ENCODE data around the gene CPNE6.
A peak's percentile ranks its signal among the peaks of the same experiment; 100 is the strongest.

Gene CPNE6

DNA sequence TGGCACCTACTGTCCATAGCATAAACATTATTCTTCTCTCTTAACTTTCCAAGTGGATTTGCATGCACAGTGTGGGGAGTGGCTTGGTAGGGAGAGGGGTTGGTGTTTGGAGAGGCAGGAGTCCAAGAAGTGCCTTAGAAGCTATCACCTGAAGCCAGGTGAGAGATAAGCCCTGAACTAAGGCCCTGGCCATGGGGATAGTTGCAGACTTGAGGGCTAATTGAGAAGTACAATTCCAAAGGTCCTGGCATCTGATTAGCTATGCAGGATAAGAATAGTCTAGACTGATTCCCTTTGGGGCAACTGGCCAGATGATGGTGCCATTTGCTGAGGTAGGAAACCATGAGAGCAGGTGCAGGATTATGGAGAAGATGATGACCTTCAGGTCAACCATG, 20.7 kb downstream of the CPNE6 start:
- TF ChIP-seq, protein P1, sequence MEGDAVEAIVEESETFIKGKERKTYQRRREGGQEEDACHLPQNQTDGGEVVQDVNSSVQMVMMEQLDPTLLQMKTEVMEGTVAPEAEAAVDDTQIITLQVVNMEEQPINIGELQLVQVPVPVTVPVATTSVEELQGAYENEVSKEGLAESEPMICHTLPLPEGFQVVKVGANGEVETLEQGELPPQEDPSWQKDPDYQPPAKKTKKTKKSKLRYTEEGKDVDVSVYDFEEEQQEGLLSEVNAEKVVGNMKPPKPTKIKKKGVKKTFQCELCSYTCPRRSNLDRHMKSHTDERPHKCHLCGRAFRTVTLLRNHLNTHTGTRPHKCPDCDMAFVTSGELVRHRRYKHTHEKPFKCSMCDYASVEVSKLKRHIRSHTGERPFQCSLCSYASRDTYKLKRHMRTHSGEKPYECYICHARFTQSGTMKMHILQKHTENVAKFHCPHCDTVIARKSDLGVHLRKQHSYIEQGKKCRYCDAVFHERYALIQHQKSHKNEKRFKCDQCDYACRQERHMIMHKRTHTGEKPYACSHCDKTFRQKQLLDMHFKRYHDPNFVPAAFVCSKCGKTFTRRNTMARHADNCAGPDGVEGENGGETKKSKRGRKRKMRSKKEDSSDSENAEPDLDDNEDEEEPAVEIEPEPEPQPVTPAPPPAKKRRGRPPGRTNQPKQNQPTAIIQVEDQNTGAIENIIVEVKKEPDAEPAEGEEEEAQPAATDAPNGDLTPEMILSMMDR (IDR thresholded peaks at IDR 0.05; ENCODE audit: insufficient read depth, low read depth, low read length, missing control alignments) = no peak
- H3K4me3 ChIP-seq (ENCODE audit: low read length) = no peak overlapping the region
- no peak for DNase-seq (ENCODE audit: low read depth)

DNA sequence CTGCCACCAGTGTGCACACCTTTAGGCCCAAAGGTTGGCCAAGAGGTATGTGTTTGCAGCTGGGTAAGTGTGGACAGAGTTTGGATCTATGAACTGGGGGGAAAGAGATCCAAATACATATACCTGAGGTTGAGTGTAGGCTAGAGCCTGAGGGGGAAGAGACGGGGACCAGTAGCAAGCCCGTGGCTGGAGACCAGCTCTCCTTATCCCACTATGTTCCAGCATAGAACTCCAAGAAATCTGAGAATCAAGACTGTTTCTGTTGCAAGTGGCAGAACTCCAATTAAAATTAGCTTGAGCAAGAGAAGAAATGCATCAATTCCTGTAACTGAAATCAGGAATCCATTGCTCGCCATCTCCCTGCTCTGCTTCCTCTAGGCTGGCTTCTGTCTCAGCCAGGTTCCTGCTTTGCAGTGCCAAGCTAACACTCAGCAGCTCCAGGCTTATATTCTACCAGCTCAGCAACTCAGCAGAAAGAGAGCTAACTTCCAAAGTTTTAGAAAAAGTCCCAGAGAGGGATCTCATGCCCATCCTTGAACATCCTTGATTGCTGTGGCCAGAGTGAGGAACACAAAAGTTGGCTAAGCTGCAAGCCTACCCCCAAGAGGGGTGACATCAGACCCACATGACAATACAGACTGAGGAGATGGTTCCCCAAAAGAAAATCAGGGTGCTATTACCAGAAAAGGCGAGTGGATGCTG, 21.3 kb downstream of the CPNE6 start:
- no peak overlapping the region for H3K4me3 ChIP-seq (ENCODE audit: low read length)
- TF ChIP-seq, protein P1 (IDR thresholded peaks at IDR 0.05; ENCODE audit: insufficient read depth, low read depth, low read length, missing control alignments) = no peak
- no peak for DNase-seq (ENCODE audit: low read depth)

DNA sequence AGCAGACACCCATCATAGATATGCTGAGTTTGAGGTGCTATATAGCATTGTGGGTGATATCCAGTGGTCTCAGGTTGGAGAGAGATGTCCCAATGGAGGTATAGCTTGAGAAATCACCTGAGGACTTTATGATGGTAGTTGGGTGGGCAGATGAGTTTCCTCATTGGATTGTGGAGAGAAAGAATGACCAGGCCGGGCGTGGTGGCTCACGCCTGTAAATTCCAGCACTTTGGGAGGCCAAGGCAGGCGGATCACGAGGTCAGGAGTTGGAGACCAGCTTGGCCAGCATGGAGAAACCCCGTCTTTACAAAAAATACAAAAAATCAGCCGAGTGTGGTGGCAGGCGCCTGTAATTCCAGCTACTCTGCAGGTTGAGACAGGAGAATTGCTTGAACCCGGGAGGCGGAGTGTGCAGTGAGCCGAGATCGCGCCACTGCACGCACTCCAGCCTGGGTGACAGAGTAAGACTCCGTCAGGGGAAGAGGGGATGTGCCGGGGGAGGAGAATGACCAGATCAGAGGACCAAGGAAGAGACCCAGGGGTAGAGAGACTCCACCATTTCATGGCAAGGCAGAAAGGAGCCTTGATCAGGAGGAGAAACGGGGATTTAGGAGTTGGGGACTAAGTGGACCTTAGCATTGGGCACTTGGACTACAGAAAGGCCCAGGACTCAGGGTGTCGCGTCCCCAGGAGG, 22.0 kb downstream of the CPNE6 start:
- H3K4me3 ChIP-seq (ENCODE audit: low read length) = peak overlapping the region; percentile 79
- no peak for DNase-seq (ENCODE audit: low read depth)
- TF ChIP-seq, protein P1 (IDR thresholded peaks at IDR 0.05; ENCODE audit: insufficient read depth, low read depth, low read length, missing control alignments) = no peak

DNA sequence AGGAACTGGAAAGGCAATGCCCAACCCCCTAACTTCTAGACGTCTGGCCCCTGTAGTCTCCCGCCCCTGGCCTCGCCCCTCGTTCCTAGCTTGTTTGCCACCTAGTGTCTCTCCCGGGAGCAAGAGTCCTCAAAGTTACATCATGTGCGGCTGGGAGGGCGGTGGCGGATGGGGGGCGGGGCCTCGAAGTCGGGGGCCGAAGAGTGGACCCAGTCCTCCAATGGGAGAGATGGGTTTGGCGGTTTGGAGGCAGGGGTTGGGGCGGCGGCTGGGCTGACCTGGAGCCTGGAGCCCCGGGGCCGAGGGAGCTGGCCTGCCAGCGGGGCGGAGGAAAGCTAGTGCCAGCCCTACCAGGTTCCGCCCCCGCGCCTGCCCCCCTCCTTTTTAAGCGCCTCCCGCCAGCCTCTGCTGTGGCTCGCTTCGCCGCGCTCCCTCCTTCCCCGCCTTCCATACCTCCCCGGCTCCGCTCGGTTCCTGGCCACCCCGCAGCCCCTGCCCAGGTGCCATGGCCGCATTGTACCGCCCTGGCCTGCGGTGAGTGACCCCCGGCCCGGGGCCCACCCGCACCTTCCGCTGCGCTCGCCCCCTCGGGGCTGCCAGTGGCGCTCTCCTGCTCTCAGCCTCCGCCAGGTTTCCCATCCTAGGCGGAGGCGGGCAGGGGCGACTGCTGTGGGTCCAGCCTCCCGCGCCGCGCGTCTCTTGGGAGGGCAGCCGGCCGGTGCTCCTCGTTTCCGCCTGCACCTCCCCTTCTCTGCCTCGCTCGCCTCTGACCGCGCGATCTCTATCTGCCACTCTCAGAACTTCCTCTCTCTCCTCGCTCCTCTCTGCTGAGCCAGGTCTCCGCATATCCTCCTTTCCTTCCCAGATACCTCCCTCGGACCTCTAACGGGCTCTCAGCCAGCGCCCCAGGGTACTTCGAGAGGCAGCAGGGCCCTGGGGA, 22.8 kb downstream of the CPNE6 start, which contains the start of gene PCK2:
TSS of gene PCK2 (plus strand) at position 411 of the 940 bp plus-strand sequence. CDS start at position 506, 95 bp downstream.
- DNase-seq (ENCODE audit: low read depth) = peak; percentile 92
- H3K4me3 ChIP-seq (ENCODE audit: low read length) = peak within 1 kb of the TSS; percentile 79
- TF ChIP-seq, protein P1 (IDR thresholded peaks at IDR 0.05; ENCODE audit: insufficient read depth, low read depth, low read length, missing control alignments) = no peak

DNA sequence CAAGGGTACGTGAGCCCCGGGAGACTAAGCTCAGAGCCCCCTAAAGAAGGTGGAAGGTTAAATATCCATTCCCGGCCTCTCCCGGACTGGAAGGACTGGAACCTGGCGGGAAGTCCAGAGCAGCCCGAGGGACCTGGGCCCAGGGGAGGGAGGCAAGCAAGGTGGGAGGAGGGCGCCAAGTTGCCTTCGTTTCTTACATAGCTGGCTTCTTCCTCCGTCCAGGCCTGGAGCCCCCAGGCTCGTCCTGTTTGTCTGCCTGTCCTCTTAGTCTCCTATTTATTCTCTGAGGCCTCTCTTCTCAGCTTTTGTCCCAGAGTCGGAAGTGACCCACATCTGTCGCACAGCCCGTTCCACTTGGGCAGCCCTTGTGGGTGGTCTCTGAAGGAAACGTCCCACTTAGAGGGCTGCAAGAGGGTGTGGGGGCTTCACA, 23.5 kb downstream of the CPNE6 start:
- TF ChIP-seq, protein P1 (IDR thresholded peaks at IDR 0.05; ENCODE audit: insufficient read depth, low read depth, low read length, missing control alignments) = no peak
- DNase-seq (ENCODE audit: low read depth) = no peak
- peak overlapping the region; percentile 79 for H3K4me3 ChIP-seq (ENCODE audit: low read length)

DNA sequence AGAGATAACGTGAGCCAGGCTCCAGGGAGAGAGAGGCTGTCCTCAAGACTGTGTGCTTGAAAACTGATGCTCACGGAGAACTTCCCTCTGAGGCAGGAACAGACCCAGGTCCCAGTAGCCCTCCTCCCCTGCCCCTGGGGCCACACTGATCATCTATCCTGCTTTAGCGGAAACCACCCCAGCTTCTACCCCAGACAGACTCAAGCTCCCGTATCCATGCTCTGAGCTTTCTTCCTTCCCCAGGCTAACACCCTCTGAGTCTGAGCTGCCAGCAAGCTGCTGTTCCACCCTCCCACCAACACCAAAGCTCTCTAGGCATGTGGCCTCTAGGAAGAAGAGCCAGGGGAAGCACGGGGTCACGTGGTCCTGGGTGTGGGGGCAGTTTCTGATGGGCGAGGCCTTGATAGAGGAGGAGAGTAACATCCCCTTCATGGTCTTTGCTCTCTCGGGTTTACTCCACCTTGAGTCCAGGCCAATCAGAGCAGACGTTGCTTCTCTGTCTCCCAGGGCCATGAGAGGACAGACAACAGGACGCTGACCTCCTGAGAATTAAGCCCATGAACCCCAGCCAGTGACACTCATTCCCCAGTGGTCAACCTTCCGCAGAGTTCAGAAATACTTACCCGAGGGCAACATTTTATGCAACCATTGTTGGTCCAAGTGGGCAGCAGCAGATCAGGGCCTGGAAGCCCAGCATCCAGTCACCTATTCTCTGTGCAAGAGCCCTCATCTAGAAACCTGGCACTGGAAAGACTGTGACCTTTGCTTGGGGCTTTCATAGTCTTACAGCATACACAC, 24.1 kb downstream of the CPNE6 start:
- DNase-seq (ENCODE audit: low read depth) = no peak
- H3K4me3 ChIP-seq (ENCODE audit: low read length) = peak overlapping the region; percentile 79
- TF ChIP-seq, protein P1 (IDR thresholded peaks at IDR 0.05; ENCODE audit: insufficient read depth, low read depth, low read length, missing control alignments) = no peak
